Measurements from ENCODE around the gene MED1.
"Not testable (repeated sequence)": the region's sequence is repeated elsewhere in the genome, so short reads cannot be mapped to it uniquely, and the experiment has no call there.

Gene MED1

DNA sequence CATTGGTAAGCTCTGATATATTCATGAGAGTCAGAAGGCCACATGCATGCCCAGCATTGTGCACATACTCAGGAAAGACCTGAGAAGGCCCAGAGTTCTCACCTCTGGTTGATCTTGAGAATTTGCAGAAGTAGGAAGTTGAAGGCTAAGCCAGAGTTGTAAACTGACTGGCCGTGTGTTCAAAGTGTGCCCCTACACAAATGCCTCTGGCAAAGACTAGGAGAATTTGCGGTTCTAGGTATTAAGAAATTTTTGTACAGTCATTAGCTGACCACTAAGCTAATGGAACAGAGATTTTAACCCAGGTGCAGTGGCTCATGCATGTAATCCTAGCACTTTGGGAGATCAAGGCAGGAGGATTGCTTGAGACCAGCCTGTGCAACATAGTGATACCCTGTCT, 74.6 kb downstream of the MED1 start:
- Histone ChIP-seq H3K4me3 (ENCODE audit: low read length) (no peak overlapping the region), H3K4me2 (ENCODE audit: low read length) (no peak overlapping the region), H3K9me3 (ENCODE audit: control insufficient read depth, insufficient read depth, low read length) (no peaks in the 10 kb centered on the region), H3F3A (ENCODE audit: control insufficient read depth, insufficient read depth) (no peaks in the 10 kb centered on the region), H3K27me3 (ENCODE audit: control insufficient read depth, low read length) (no peaks in the 10 kb centered on the region), H3K79me2 (ENCODE audit: control insufficient read depth, low read length) (no peaks in the 10 kb centered on the region), H3K9me2 (replicated peaks; ENCODE audit: control insufficient read depth, low read length) (no peaks in the 10 kb centered on the region), H3K4me1 (ENCODE audit: control insufficient read depth, low read length) (peaks cover 5% of the 10 kb centered on the region; the same call in 1 of the 2 replicates), H3K27ac (ENCODE audit: low read depth, low read length) (no peak overlapping the region), H3K36me3 (ENCODE audit: control insufficient read depth, low read length) (no peaks in the 10 kb centered on the region), H4K20me1 (ENCODE audit: control insufficient read depth, insufficient read depth, low read depth, low read length) (no peaks in the 10 kb centered on the region)
- TF ChIP-seq CTCF (IDR thresholded peaks at IDR 0.05; ENCODE audit: low read depth, low read length, poor library complexity, severe bottlenecking) (no peak), EZH2phosphoT487 (IDR thresholded peaks at IDR 0.05; ENCODE audit: borderline replicate concordance, low read length) (no peak)

GRCh38 chr17:39367805-39368204, 83.3 kb downstream of the MED1 start:
- H3K4me1 ChIP-seq (ENCODE audit: control insufficient read depth, low read length); H3K79me2 ChIP-seq (ENCODE audit: control insufficient read depth, low read length); H3K9me2 ChIP-seq (replicated peaks; ENCODE audit: control insufficient read depth, low read length); H3K27ac ChIP-seq (ENCODE audit: low read depth, low read length); H3K9me3 ChIP-seq (ENCODE audit: control insufficient read depth, insufficient read depth, low read length); H3F3A ChIP-seq (ENCODE audit: control insufficient read depth, insufficient read depth); H4K20me1 ChIP-seq (ENCODE audit: control insufficient read depth, insufficient read depth, low read depth, low read length); H3K27me3 ChIP-seq (ENCODE audit: control insufficient read depth, low read length); H3K4me3 ChIP-seq (ENCODE audit: low read length); H3K36me3 ChIP-seq (ENCODE audit: control insufficient read depth, low read length); H3K4me2 ChIP-seq (ENCODE audit: low read length): not testable (repeated sequence)

- Histone ChIP-seq H3K79me2 (ENCODE audit: control insufficient read depth, low read length) (no peaks in the 10 kb centered on the region), H3F3A (ENCODE audit: control insufficient read depth, insufficient read depth) (no peaks in the 10 kb centered on the region; the same call in 1 of the 2 replicates), H3K9me2 (replicated peaks; ENCODE audit: control insufficient read depth, low read length) (no peaks in the 10 kb centered on the region), H4K20me1 (ENCODE audit: control insufficient read depth, insufficient read depth, low read depth, low read length) (no peaks in the 10 kb centered on the region), H3K27me3 (ENCODE audit: control insufficient read depth, low read length) (no peaks in the 10 kb centered on the region), H3K27ac (ENCODE audit: low read depth, low read length) (no peak overlapping the region), H3K36me3 (ENCODE audit: control insufficient read depth, low read length) (no peaks in the 10 kb centered on the region), H3K4me3 (ENCODE audit: low read length) (no peak overlapping the region), H3K4me1 (ENCODE audit: control insufficient read depth, low read length) (peaks cover 5% of the 10 kb centered on the region), H3K9me3 (ENCODE audit: control insufficient read depth, insufficient read depth, low read length) (no peaks in the 10 kb centered on the region), H3K4me2 (ENCODE audit: low read length) (no peak overlapping the region)
- TF ChIP-seq EZH2phosphoT487 (IDR thresholded peaks at IDR 0.05; ENCODE audit: borderline replicate concordance, low read length) = no peak
- no peak for TF ChIP-seq CTCF (IDR thresholded peaks at IDR 0.05; ENCODE audit: low read depth, low read length, poor library complexity, severe bottlenecking)
Measured at GRCh38 chr17:39365872-39366271, 85.2 kb downstream of the MED1 start.

DNA sequence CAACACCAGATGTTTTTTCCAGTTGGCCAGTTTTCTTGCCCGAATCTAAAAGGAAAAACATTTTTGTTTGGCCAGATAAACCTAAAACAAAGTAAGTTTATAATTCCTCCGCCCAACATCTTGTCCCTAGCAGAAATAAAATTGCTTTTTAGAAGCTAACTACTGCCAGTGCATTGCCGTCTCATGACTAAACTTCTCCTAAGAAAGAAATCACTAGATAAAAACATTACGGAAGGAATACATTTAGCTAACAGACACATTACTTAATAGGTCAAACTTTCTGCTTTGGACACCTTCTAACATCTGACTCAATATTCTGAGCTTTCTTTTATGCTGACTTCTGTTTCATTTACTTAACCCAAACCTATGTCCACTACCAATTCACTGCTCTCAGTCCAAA, 85.8 kb downstream of the MED1 start:
- no peak overlapping the region for H3K4me2 ChIP-seq (ENCODE audit: low read length)
- no peaks in the 10 kb centered on the region for H3K27me3 ChIP-seq (ENCODE audit: control insufficient read depth, low read length)
- H3K9me2 ChIP-seq (replicated peaks; ENCODE audit: control insufficient read depth, low read length) = no peaks in the 10 kb centered on the region
- H3K27ac ChIP-seq (ENCODE audit: low read depth, low read length) = no peak overlapping the region
- TF ChIP-seq CTCF (IDR thresholded peaks at IDR 0.05; ENCODE audit: low read depth, low read length, poor library complexity, severe bottlenecking) (no peak), EZH2phosphoT487 (IDR thresholded peaks at IDR 0.05; ENCODE audit: borderline replicate concordance, low read length) (no peak)
- no peaks in the 10 kb centered on the region; the same call in 1 of the 2 replicates for H3F3A ChIP-seq (ENCODE audit: control insufficient read depth, insufficient read depth)
- no peaks in the 10 kb centered on the region for H4K20me1 ChIP-seq (ENCODE audit: control insufficient read depth, insufficient read depth, low read depth, low read length)
- H3K4me1 ChIP-seq (ENCODE audit: control insufficient read depth, low read length) = peaks cover 5% of the 10 kb centered on the region
- no peak overlapping the region for H3K4me3 ChIP-seq (ENCODE audit: low read length)
- H3K9me3 ChIP-seq (ENCODE audit: control insufficient read depth, insufficient read depth, low read length) = no peaks in the 10 kb centered on the region
- H3K79me2 ChIP-seq (ENCODE audit: control insufficient read depth, low read length) = no peaks in the 10 kb centered on the region
- no peaks in the 10 kb centered on the region for H3K36me3 ChIP-seq (ENCODE audit: control insufficient read depth, low read length)

Data from DOHH2 (cell line).